Renal cortical epithelial cell (primary cell): ENCODE results near the gene DNAH17. TPM values are rescaled to one million over a fixed set of nuclear protein-coding genes. Genes with fewer than 3 reads are reported as not detected.
A peak's percentile ranks its signal among the peaks of the same experiment; 100 is the strongest.

Source experiments
- DNase-seq: peaks from one replicate; pipeline ENCODE4 v3.0.0-alpha.2; 2011; ENCODE audit warnings: low read depth
- total RNA-seq: library from RNA; depleted of rRNA; stranded (reverse); fragments of >200 nt; gene quantifications from 2 replicates; pipeline ENCODE4 v1.2.3, GENCODE V29; 2014

Gene DNAH17
- total RNA-seq, 1 donor from 2014 or later: 0.05 TPM

GRCh38 chr17:78429618-78429995 is 147.6 kb downstream of the DNAH17 start:
- no peak for DNase-seq

- no peak for DNase-seq
These were observed 148.2 kb downstream of the DNAH17 start for GRCh38 chr17:78428836-78429617.

GRCh38 chr17:78428025-78428575 is 149.1 kb downstream of the DNAH17 start:
- no peak for DNase-seq

GRCh38 chr17:78427140-78427539 is 150.1 kb downstream of the DNAH17 start:
- no peak for DNase-seq

GRCh38 chr17:78426293-78426879 is 150.8 kb downstream of the DNAH17 start:
- DNase-seq: no peak

GRCh38 chr17:78425429-78425828 is 151.8 kb downstream of the DNAH17 start:
- no peak for DNase-seq

GRCh38 chr17:78423961-78424675 is 153.1 kb downstream of the DNAH17 start:
- DNase-seq: no peak

- no peak for DNase-seq
These were observed 154.2 kb downstream of the DNAH17 start for GRCh38 chr17:78422872-78423588.

- DNase-seq: no peak
These were observed 155.0 kb downstream of the DNAH17 start for GRCh38 chr17:78422267-78422605.

GRCh38 chr17:78421534-78422266 is 155.5 kb downstream of the DNAH17 start:
- DNase-seq: peak; percentile 39

GRCh38 chr17:78421084-78421533 is 156.1 kb downstream of the DNAH17 start:
- no peak for DNase-seq

GRCh38 chr17:78419970-78420815 is 157.0 kb downstream of the DNAH17 start:
- no peak for DNase-seq

GRCh38 chr17:78418326-78419026 is 158.7 kb downstream of the DNAH17 start:
- DNase-seq: no peak

GRCh38 chr17:78417531-78417909 is 159.7 kb downstream of the DNAH17 start:
- no peak for DNase-seq

- DNase-seq: no peak
These were observed 160.2 kb downstream of the DNAH17 start for GRCh38 chr17:78416791-78417530.

GRCh38 chr17:78415821-78416711 is 161.1 kb downstream of the DNAH17 start:
- no peak for DNase-seq

- DNase-seq: no peak
These were observed 162.7 kb downstream of the DNAH17 start for GRCh38 chr17:78414178-78415162.
